WERI-Rb-1 (cell line): ENCODE measurements around the gene ATP2B2.
A peak's percentile ranks its signal among the peaks of the same experiment; 100 is the strongest.

Source experiments
- DNase-seq: peaks from one replicate; pipeline ENCODE4 v3.0.0-alpha.2; 2020
- H3K27ac ChIP-seq: fragments of 250-450 bp; sonication (Bioruptor Pico); 2 replicates; pipeline ENCODE4 v1.5.1; 2020; ENCODE audit warnings: mild to moderate bottlenecking, moderate library complexity
- H3K27me3 ChIP-seq: fragments of 250-450 bp; sonication (Bioruptor Pico); 2 replicates; pipeline ENCODE4 v1.5.1; 2021; ENCODE audit warnings: mild to moderate bottlenecking, low read depth, moderate library complexity; ENCODE audit not compliant: insufficient read depth, severe bottlenecking
- H3K36me3 ChIP-seq: fragments of 250-450 bp; sonication (Bioruptor Pico); 2 replicates; pipeline ENCODE4 v1.5.1; 2020; ENCODE audit warnings: mild to moderate bottlenecking, moderate library complexity
- H3K4me3 ChIP-seq: 2 replicates; pipeline ENCODE4 v1.5.1; 2011; ENCODE audit warnings: low read depth, mild to moderate bottlenecking, control low read depth, low read length
- H3K9me3 ChIP-seq: fragments of 250-450 bp; sonication (Bioruptor Pico); 2 replicates; pipeline ENCODE4 v1.5.1; 2021; ENCODE audit warnings: mild to moderate bottlenecking, moderate library complexity; ENCODE audit not compliant: severe bottlenecking
- CTCF ChIP-seq: IDR thresholded peaks from 2 replicates; pipeline ENCODE4 v1.5.1; 2011; ENCODE audit warnings: low read depth, mild to moderate bottlenecking, control low read depth, inconsistent platforms, low read length

The ATP2B2 gene

GRCh38 chr3:10331320-10331719 is 174.1 kb downstream of the ATP2B2 start:
- no peak for DNase-seq
- Histone ChIP-seq H3K9me3 (no peaks in the 10 kb centered on the region), H3K27ac (no peak overlapping the region), H3K36me3 (no peaks in the 10 kb centered on the region), H3K4me3 (no peak overlapping the region), H3K27me3 (no peaks in the 10 kb centered on the region)
- TF ChIP-seq CTCF: no peak

GRCh38 chr3:10330319-10330718 is 175.1 kb downstream of the ATP2B2 start:
- Histone ChIP-seq H3K27me3 (no peaks in the 10 kb centered on the region), H3K36me3 (no peaks in the 10 kb centered on the region), H3K4me3 (no peak overlapping the region), H3K9me3 (no peaks in the 10 kb centered on the region), H3K27ac (no peak overlapping the region)
- no peak for DNase-seq
- no peak for TF ChIP-seq CTCF

- H3K36me3 ChIP-seq: no peaks in the 10 kb centered on the region
- no peaks in the 10 kb centered on the region for H3K27me3 ChIP-seq
- no peaks in the 10 kb centered on the region for H3K9me3 ChIP-seq
- DNase-seq: no peak
- no peak overlapping the region for H3K4me3 ChIP-seq
- no peak overlapping the region for H3K27ac ChIP-seq
- no peak for TF ChIP-seq CTCF
These were observed 175.8 kb downstream of the ATP2B2 start for GRCh38 chr3:10329495-10330015.

GRCh38 chr3:10328460-10329071 is 176.8 kb downstream of the ATP2B2 start:
- no peak overlapping the region for H3K4me3 ChIP-seq
- no peak overlapping the region for H3K27ac ChIP-seq
- H3K9me3 ChIP-seq: no peaks in the 10 kb centered on the region
- no peak for TF ChIP-seq CTCF
- DNase-seq: no peak
- H3K27me3 ChIP-seq: no peaks in the 10 kb centered on the region
- no peaks in the 10 kb centered on the region for H3K36me3 ChIP-seq

GRCh38 chr3:10327592-10327991 is 177.8 kb downstream of the ATP2B2 start:
- H3K9me3 ChIP-seq: no peaks in the 10 kb centered on the region
- H3K36me3 ChIP-seq: no peaks in the 10 kb centered on the region
- no peaks in the 10 kb centered on the region for H3K27me3 ChIP-seq
- no peak for DNase-seq
- no peak overlapping the region for H3K27ac ChIP-seq
- no peak for TF ChIP-seq CTCF
- H3K4me3 ChIP-seq: no peak overlapping the region

- peaks cover 23% of the 10 kb centered on the region for H3K36me3 ChIP-seq
- no peaks in the 10 kb centered on the region for H3K27me3 ChIP-seq
- H3K27ac ChIP-seq: no peak overlapping the region
- TF ChIP-seq CTCF: peak; percentile 38; the same call in 1 of the 2 replicates
- H3K9me3 ChIP-seq: no peaks in the 10 kb centered on the region
- DNase-seq: no peak
- no peak overlapping the region for H3K4me3 ChIP-seq
These were observed 183.1 kb downstream of the ATP2B2 start for GRCh38 chr3:10322352-10322710.
